ENCODE data around the gene FHL3. TPM values are rescaled to one million over a fixed set of nuclear protein-coding genes. Genes with fewer than 3 reads are reported as not detected.

The FHL3 gene
- total RNA-seq, 1 donor from 2014 or later = 20.0 TPM

GRCh38 chr1:37951041-37951782 lies 54.1 kb downstream of the FHL3 start:
- peaks cover 3% of the 10 kb centered on the region for H3K27me3 Mint-ChIP-seq (ENCODE audit: unreplicated experiment)
- no peak overlapping the region for H3K4me3 Mint-ChIP-seq (ENCODE audit: unreplicated experiment)
- H3K9me3 Mint-ChIP-seq (ENCODE audit: unreplicated experiment) = no peaks in the 10 kb centered on the region
- H3K4me1 Mint-ChIP-seq (ENCODE audit: low read depth, unreplicated experiment) = peaks cover 4% of the 10 kb centered on the region
- no peak overlapping the region for H3K27ac Mint-ChIP-seq (ENCODE audit: unreplicated experiment)
- no peaks in the 10 kb centered on the region for H3K36me3 Mint-ChIP-seq (ENCODE audit: unreplicated experiment)
- DNase-seq = no peak
- TF ChIP-seq CTCF (IDR thresholded peaks at IDR 0.05; ENCODE audit: partially characterized antibody, unreplicated experiment) = no peak

DNA sequence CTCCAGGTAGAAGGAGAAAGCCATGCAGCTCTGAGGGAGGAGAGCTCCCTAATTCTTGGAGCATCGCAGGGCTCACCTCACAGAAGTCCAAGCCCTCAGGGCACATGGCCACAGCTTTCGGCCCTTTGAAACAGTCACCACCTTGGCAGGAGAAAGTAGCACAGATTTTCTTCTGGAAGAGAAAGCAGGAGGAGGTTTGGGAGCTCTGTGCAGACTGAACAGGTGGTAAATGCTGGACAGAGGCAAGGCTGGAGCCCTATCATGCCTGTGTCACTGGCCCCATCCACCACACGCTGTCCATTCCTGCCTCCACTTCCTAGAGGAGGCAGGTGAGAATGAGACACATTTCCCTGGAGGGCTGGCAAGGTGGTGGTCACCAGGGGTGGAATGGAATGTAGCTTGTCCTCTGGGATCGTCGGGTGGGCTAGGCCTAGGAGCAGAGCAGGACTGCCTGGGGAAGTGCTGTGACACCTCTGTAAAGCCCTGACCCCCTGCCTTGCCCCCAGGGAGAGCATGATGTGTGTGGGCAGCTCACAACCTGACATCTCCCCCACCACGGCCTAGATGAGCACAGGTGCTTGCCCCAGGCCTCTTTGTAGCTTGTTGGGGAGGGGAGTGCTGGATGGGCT lies 55.7 kb downstream of the FHL3 start:
- TF ChIP-seq CTCF (IDR thresholded peaks at IDR 0.05; ENCODE audit: partially characterized antibody, unreplicated experiment) = no peak
- no peaks in the 10 kb centered on the region for H3K9me3 Mint-ChIP-seq (ENCODE audit: unreplicated experiment)
- no peak overlapping the region for H3K27ac Mint-ChIP-seq (ENCODE audit: unreplicated experiment)
- no peak overlapping the region for H3K4me3 Mint-ChIP-seq (ENCODE audit: unreplicated experiment)
- peaks cover 4% of the 10 kb centered on the region for H3K4me1 Mint-ChIP-seq (ENCODE audit: low read depth, unreplicated experiment)
- peaks cover 3% of the 10 kb centered on the region for H3K27me3 Mint-ChIP-seq (ENCODE audit: unreplicated experiment)
- DNase-seq = no peak
- H3K36me3 Mint-ChIP-seq (ENCODE audit: unreplicated experiment) = no peaks in the 10 kb centered on the region

DNA sequence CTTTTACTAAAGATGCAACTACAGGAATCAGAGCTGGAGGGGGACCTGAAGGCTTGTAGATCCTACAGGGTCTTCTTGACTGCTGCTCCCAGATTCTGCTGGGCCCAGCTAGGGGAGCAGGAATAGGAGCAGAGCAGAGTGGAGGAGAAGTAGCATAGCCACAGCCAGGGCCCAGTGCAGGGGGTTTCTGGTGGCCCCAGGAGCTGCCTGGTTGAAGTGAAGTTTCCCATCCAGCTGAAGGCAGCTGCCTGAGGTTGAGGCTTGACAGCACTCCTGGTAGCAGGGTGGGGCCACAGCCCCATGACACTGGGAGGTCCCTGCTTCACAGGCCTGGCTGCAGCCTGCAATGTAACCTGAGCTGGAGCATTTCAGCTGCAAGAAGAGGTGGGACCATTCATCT lies 56.5 kb downstream of the FHL3 start:
- no peak for DNase-seq
- no peak for TF ChIP-seq CTCF (IDR thresholded peaks at IDR 0.05; ENCODE audit: partially characterized antibody, unreplicated experiment)
- no peaks in the 10 kb centered on the region for H3K36me3 Mint-ChIP-seq (ENCODE audit: unreplicated experiment)
- H3K27me3 Mint-ChIP-seq (ENCODE audit: unreplicated experiment) = peaks cover 3% of the 10 kb centered on the region
- H3K4me3 Mint-ChIP-seq (ENCODE audit: unreplicated experiment) = no peak overlapping the region
- no peaks in the 10 kb centered on the region for H3K4me1 Mint-ChIP-seq (ENCODE audit: low read depth, unreplicated experiment)
- H3K27ac Mint-ChIP-seq (ENCODE audit: unreplicated experiment) = no peak overlapping the region
- no peaks in the 10 kb centered on the region for H3K9me3 Mint-ChIP-seq (ENCODE audit: unreplicated experiment)

DNA sequence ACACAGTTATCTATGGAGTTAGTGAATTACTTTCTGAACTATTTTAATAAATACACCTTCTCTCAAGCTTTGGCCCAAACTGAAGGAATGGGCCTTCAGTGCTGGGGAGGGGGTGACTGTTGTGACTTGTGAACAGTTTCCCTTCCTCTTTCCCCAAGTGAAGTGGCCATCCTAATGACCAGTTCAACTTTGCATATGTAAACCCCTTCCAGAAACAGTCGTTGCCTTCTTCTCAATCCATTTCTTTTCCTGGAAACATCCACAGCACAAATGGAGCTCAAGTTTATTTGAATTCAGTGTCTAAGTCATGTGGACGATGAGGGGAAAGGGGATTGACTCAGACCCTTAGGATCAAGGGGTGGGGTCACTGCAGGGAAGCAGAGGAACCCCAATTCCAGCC lies 57.1 kb downstream of the FHL3 start:
- TF ChIP-seq CTCF (IDR thresholded peaks at IDR 0.05; ENCODE audit: partially characterized antibody, unreplicated experiment) = no peak
- Mint-ChIP-seq H3K36me3 (ENCODE audit: unreplicated experiment) (no peaks in the 10 kb centered on the region), H3K4me3 (ENCODE audit: unreplicated experiment) (no peak overlapping the region), H3K27ac (ENCODE audit: unreplicated experiment) (no peak overlapping the region), H3K27me3 (ENCODE audit: unreplicated experiment) (peaks cover 4% of the 10 kb centered on the region), H3K4me1 (ENCODE audit: low read depth, unreplicated experiment) (no peaks in the 10 kb centered on the region), H3K9me3 (ENCODE audit: unreplicated experiment) (no peaks in the 10 kb centered on the region)
- no peak for DNase-seq

DNA sequence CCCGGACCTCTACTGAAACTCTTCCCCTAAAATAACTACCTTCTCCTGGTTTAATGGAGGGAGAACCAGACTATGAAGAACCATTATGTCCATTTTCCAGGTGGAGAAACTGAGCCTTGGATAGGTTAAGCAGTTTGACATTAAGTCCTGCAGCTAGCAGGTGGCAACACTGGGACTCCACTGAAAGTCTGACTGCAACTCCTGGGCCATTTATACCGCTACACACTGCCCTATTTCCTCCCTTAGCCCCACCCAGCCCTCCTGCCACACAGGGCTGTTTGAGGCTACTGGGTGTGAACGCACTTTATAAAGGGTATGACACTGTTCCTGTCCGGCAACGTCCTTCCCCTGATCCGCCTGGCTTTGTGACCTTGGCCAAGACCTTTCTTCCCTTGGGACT lies 58.0 kb downstream of the FHL3 start:
- no peaks in the 10 kb centered on the region for H3K9me3 Mint-ChIP-seq (ENCODE audit: unreplicated experiment)
- no peak for TF ChIP-seq CTCF (IDR thresholded peaks at IDR 0.05; ENCODE audit: partially characterized antibody, unreplicated experiment)
- H3K4me1 Mint-ChIP-seq (ENCODE audit: low read depth, unreplicated experiment) = no peaks in the 10 kb centered on the region
- DNase-seq = no peak
- H3K36me3 Mint-ChIP-seq (ENCODE audit: unreplicated experiment) = no peaks in the 10 kb centered on the region
- H3K4me3 Mint-ChIP-seq (ENCODE audit: unreplicated experiment) = peak overlapping the region; percentile 99
- peak overlapping the region; percentile 98 for H3K27ac Mint-ChIP-seq (ENCODE audit: unreplicated experiment)
- peaks cover 5% of the 10 kb centered on the region for H3K27me3 Mint-ChIP-seq (ENCODE audit: unreplicated experiment)
